GM19324 (cell line): Measurements from ENCODE around the gene HECTD4.
"Not testable (repeated sequence)": the region's sequence is repeated elsewhere in the genome, so short reads cannot be mapped to it uniquely, and the experiment has no call there.

Experiments used
- ATAC-seq: cut with Tn5 transposase; IDR thresholded peaks from one replicate; pipeline ENCODE4 v1.9.1; 2021; ENCODE audit warnings: mild to moderate bottlenecking, moderate library complexity; ENCODE audit not compliant: unreplicated experiment, low FRiP score

Gene HECTD4

DNA sequence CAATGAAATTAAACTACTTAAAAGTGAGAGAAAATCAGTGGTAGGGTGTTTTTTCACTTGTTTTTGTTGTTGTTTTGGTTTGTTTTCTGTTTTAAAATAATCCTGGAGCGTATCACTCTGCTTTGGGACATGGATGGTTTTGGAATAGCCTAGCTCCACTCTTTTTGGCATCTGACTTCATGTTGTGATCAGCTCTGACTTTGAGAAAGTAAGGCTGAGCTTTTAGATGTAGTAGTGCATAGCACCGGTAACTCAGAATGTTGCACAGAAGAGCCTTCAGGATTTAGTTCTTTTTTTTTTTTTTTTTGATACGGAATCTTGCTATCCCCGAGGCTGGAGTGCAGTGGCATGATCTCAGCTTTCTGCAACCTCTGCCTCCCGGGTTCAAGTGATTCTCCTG, 248.8 kb downstream of the HECTD4 start:
- no peak for ATAC-seq

DNA sequence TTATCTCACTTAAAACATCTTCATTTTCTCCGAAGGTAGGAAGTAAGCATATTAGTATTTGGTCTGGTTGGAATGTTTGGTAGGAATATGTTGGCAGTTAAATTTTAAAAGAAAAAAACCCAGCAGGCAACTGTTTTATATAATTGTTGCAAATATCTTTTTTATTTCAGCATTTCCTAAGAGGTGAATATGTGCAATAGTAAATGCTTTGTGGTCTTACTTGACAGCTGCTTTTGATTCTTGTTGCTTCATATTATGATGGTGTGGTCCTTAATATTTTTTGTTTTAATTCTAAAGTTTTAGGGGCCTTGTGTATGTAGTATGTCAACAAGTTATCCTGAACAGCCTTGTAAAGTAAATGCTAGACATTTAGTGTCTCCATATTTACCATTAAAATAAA, 250.5 kb downstream of the HECTD4 start:
- no peak for ATAC-seq

DNA sequence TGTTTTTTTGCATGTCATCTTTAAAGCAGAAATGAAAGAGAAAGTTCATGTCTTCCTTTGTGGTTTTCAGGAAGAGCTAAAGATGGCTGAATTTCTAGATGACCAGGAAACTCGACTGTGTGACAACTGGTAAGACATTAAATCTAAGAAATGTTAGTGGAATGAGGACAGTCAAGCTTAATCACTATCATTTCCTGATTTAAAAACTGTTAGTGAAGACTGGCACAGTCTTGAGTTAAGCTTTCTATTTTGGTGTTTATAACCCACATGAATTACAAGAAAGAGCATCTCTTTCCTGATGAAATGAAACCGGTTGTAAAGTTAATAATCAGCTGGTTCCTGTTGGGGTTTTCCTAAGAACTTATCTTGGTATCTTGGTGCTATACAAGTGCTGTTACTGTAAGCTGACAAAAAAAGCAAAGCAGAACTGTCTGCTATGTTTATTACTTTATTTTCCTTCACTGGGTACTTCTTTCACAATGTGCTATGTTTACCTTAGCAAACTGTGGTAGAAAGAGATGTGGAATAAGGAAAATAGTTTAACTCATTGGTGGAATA, 251.7 kb downstream of the HECTD4 start:
- peak; percentile 62 for ATAC-seq

DNA sequence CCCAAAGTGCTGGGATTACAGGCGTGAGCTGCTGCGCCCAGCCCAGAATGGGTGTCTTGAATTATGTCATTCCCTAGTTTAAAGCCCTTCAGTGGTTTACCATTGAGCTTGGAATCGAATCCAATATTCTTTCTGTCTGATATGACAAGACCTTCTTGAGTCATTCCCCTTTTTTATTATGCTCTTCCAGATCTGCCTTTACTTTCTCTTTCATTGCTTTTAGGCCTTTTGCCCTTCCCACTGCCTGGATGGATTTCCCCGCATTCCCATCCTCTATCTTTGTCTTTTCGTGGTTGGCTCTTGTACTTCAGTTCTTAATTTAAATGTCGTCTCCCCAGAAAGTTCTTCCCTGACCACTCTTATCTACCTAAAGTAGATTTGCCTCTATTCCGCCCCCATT, 255.3 kb downstream of the HECTD4 start:
- ATAC-seq = no peak

DNA sequence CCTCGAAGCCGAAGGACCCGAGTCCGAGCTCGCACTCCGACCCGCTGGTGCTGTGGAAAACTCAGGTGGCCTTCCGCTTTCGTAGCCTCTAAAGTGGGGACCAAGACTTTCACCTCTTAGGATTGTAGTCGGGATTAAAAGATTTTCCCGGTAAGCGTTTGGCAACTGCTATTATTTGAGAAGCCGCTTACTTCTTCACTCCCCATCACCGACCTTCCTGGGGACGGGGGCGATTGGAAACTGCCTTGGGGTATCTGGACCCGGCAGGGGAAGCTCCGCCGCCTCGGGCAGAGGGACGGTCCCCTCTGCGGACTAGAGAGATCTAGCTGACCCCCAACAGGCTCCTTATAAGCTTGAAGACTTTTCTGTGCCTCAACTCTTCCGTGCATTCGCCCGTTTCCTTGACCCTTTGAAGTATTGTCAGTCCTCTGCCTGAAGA, 256.2 kb downstream of the HECTD4 start:
- no peak for ATAC-seq

DNA sequence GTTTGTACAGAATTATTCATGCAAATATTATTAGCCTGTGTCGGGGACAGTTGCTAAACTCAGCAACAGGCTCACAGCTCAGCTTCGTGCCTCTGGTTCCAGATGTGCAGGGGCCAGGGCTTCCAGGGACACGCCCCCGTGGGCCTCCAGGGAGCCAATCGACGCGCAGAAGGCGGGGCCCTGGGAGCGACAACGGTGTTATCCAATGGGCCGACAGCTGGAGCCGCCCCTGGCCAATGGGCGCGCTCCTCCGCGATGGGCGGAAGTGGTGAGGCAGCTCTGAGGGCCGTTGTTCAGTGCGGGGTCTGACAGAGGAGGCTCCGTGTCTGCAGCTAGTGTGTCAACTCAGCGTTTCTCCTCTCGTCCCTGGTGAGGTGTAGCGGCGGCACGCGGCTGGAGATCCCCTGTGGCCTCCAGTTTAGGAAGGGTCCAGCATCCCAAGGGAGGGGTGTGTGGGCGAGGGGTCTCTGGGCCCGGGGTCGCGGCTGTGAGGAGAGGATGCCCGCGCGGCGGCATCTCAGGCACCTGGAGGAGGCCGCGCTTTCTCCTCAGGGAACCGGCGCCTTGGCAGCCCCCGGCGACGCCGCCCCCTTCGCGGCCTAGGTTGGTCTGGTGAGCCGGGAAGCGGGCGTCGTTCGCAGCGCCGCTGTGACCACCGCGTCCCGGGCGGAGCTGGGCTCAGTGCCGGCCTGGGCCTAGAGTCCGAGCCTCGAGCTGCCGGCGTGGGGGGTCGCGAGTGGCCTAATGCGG, 256.8 kb downstream of the HECTD4 start, which contains the start of gene TRAFD1:
Gene TRAFD1, plus strand, starts transcription at position 311 of the 750 bp plus-strand sequence. CDS start 4,963 bp downstream, outside the sequence.
- ATAC-seq = peak; percentile 98

DNA sequence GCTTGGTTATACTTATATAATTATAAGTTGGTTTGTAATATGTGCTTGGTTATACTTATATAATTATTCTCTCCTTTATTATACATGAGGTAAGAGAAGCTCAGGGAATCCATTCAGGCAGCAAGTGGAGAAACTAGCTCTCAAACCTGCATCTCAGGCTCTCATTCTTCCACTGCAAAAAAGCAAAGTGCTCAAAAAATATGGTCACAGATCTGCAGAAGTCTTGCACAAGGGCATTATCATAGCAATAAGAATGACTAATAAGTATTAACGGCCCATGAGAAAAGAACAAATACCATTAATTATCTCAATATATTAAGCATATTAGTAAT, 257.3 kb downstream of the HECTD4 start:
- ATAC-seq = no peak

DNA sequence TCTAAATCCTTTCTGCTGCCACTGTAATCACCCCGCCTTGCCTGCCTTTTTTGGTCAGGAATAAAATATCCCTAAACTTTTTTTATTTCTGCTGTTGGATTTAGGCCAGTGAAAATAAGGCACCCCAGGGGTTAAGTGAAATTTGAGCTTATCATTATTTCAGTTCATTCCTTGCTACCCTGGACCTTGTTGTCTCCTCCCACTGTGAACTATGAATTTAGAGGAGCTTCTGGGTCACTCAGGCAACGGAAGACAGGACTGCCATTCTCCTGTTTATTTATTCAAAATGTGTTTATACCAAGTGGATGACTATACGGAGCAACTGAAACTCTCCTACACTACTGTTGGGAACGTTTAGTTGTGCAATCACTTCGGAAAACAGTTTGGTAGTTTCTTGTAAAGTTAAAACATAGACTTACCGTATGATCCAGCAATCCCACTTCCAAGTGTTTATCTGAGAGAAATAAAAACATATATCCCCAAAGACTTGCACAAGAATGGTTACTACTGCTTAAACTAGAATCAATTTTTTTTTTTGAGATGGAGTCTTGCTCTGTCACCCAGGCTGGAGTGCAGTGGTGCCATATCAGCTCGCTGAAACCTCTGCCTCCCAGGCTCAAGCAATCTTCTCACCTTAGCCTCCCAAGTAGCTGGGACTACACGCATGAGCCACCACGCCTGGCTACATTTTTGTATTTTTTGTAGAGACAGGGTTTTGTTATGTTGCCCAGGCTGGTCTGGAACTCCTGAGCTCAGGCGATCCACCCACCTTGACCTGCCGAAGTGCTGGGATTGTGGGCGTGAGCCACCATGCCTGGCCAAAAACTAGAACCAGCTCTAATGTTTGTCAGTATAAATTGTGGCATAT, 259.2 kb downstream of the HECTD4 start:
- no peak for ATAC-seq

DNA sequence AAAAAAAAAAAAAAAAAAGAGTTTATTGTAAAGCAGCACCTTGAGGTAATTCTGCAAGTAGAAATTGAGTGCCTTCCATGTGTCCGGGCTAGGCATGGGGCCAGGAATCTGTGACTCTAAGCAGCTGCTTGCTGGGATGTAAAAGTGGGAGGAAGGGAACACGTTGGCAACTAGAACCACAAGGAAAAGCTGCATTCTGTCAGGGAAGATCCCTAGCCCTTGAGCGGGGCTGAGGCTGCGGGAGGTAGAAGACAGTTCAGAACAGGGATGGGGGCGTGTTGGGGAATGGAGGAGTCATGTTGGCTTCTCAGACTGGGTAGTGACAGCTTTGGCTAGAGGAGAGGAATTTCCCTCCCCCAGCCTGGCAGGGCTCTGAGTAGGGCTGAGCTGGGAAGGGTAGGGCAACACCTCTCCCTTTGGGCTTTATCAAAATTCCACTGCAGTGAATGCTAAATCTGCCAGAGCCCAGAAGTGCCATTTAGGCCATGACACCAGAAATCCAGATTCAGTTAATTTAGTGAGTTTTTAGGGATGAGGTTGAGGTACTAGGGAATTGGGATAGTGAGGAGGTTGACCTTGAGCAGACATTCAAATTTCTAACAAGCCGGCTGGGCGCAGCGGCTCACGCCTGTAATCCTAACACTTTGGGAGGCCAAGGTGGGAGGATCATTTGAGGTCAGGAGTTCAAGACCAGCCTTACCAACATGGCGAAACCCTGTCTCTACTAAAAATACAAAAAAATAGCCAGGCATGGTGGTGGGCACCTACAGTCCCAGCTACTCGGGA, 260.3 kb downstream of the HECTD4 start:
- no peak for ATAC-seq

DNA sequence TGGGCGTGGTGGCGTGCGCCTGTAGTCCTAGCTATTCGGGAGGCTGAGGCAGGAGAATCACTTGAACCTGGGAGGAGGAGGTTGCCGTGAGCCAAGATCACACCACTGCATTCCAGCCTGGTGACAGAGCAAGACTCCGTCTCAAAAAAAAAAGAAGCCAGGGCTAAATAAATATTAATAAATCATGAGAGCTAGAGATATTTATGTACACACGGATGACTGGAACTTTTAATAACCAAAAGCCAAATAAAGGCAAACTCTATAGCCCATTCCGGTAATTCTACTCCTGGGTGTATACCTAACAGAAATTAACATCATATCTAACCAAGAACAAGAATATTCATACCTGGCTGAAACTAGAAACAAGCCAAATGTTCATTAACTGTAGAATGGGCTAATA, 264.5 kb downstream of the HECTD4 start:
- ATAC-seq = no peak

DNA sequence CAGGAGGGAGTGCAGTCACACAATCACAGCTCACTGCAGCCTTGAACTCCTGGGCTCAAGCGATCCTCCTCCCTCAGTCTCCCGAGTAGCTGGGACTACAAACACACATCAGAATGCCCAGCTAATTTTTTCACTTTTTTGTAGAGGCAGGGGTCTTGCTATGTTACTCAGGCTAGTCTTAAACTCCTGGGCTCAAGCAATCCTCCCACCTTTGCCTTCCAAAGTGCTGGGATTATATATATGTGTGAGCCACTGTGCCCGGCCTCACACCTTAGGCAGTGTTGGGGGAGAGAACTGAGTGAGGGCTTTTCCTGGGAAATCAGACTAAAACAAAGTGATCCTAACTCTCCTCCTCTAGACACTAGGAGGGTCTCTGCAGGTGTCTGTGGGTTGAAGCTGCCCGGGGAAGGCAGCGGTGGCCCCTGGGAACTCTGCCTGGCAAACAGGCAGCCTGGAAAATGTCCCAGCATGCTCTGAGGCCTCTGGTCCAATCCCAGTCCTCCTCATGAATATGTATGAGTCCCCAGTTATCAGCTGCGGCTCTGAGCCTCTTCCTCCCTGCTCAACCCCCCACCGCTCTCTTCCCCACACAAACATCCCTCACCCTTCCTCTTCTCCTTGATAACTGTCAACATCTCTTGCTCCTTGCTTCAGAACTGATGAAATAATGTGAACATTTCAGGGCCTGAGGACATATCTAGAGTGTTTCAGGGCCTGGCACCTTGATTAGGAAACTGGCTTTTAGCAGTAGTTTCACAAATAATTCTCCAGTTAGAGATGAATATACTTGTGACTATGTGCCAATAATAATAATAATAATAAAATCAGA, 265.8 kb downstream of the HECTD4 start:
- ATAC-seq = no peak

DNA sequence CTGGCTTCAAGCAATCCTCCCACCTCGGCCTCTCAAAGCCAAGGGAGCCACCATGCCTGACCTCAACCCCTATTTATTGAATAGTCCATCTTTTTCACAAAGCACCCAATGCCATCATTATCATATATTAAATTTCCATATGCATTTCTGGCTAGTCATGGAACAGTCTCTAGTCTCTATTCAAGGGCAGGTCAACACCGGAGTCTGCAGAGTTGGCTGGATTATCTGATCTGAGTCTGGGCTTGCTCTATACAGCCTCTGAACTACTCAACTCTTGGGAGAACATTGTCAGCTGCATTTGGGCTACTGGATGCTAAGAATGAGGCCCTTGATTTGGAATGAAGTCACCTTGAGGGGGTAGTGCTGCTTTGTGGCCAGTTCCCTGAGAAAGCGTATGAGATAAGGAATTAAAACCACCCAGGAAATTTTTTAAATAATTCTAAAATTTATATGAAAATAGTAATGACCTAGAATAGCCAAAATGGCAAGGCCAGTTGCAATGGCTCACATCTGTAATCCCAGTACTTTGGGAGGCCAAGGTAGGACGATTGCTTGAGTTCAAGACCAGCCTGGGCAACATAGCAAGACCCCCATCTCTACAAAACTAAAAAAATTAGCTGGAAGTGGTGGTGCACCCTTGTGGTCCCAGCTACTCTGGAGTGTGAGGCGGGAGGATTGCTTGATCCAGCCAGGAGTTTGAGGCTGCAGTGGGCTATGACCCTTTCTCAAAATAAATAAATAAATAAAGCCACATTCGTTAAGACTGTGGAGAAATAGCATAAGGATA, 266.8 kb downstream of the HECTD4 start:
- ATAC-seq = no peak

DNA sequence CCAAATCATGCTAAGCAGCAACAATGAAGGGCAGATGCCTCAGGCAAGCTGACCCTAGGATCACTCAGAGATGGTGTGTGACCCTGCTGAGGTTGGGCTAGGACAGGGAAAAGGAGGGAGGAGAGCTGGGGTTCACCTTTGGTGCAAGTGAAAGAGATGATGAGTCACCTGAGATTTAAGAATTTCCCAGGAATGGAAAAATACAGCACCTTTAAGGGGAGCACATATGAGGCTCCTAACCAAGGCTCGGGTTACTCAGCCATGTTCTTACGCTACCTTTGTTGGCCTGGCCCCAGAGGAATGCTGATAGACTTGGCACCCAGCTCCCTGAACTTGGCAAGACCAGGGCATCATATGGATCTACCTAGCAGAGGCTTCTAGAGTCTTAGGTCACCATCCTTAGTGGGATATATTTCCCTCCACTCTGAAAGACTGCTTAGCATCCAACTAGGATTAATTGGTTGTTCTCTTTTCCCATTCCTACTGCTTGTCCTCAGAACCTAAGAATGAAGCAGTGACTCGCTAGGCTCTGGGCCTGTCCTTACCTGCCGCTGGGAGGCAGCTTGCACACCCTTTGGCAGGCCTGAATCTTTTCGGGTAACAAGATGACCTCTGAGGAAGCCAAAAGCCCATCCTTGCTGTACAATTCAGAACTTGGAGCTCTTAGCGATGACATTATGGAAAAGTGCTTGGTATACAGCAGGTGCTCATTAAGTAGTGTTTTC, 269.7 kb downstream of the HECTD4 start:
- ATAC-seq = no peak

DNA sequence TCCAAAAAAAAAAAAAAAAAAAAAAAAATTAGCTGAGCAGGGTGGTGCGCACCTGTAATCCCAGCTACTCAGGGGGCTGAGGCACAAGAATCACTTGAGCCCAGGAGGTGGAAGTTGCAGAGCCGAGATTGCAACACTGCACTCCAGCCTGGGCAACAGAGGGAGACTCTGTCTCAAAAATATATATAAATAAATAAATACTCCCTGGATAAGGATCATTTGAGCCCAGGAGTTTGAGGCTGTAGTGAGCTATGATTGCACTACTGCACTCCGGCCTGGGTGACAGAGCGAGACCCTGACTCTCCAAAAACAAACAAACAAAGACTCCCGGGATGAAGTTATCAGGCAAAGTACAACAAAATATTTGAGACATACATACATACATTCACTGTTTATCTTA, 270.3 kb downstream of the HECTD4 start:
- ATAC-seq = no peak

DNA sequence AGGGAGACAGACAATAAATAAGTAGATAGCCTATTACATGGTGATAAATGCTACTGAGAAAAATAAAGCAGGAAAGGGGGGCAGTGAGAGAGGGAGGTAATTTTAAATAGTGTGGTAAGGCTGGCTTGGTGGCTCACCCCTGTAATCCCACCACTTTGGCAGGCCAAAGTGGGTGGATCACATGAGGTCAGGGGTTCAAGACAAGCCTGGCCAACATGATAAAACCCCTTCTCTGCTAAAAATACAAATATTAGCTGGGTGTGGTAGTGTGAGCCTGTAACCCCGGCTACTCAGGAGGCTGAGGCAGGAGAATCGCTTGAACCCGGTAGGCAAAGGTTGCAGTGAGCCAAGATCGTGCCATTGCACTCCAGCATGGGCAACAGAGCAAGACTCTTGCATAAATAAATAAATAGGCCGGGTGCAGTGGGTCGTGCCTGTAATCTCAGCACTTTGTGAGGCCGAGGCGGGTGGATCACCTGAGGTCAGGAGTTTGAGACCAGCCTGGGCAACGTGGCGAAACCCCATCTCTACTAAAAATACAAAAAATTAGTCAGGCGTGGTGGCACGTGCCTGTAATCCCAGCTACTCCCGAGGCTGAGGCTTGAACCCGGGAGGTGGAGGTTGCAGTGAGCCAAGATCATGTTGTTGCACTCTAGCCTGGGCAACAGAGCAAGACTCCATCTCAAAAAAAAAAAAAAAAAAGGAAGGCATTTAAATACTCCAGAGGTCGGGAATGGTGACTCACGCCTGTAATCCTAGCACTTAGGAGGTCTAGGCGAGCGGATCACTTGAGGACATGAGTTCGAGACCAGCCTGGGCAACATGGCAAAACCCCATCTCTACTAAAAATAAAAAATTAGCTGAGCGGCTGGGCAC, 271.2 kb downstream of the HECTD4 start:
- ATAC-seq = not testable (repeated sequence)
